WTC11 (cell line): Measurements from ENCODE around the gene VEZT.

Source experiments
- PRRX2 ChIP-seq: fragments of 250-450 bp; sonication (Bioruptor Pico); IDR thresholded peaks from 2 replicates; pipeline ENCODE4 v1.8.0; 2021; ENCODE audit warnings: mild to moderate bottlenecking
- TEAD1 ChIP-seq: sonication (generic); formaldehyde crosslinking; IDR thresholded peaks from 2 replicates; pipeline ENCODE4 v1.8.0; 2022; ENCODE audit warnings: mild to moderate bottlenecking, missing genetic modification reagents
- TF ChIP-seq, protein P1 (sequence below): fragments of 200-600 bp; IDR thresholded peaks from 2 replicates; pipeline ENCODE4 v1.8.0; 2022; ENCODE audit warnings: antibody characterized with exemption

- TF ChIP-seq, protein P1, sequence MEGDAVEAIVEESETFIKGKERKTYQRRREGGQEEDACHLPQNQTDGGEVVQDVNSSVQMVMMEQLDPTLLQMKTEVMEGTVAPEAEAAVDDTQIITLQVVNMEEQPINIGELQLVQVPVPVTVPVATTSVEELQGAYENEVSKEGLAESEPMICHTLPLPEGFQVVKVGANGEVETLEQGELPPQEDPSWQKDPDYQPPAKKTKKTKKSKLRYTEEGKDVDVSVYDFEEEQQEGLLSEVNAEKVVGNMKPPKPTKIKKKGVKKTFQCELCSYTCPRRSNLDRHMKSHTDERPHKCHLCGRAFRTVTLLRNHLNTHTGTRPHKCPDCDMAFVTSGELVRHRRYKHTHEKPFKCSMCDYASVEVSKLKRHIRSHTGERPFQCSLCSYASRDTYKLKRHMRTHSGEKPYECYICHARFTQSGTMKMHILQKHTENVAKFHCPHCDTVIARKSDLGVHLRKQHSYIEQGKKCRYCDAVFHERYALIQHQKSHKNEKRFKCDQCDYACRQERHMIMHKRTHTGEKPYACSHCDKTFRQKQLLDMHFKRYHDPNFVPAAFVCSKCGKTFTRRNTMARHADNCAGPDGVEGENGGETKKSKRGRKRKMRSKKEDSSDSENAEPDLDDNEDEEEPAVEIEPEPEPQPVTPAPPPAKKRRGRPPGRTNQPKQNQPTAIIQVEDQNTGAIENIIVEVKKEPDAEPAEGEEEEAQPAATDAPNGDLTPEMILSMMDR: no peak
- TF ChIP-seq PRRX2 (no peak), TEAD1 (CRISPR knock-in tag) (no peak)
Measured at GRCh38 chr12:95193139-95193538, 24.5 kb upstream of the VEZT start.
